Measurements from ENCODE around the gene KSR2. TPM values are rescaled to one million over a fixed set of nuclear protein-coding genes. Genes with fewer than 3 reads are reported as not detected.

The KSR2 gene
- 2.4 and 3.0 TPM in 2 replicates for polyA plus RNA-seq

GRCh38 chr12:117968826-117969659, at the start of gene KSR2:
Gene KSR2 (minus strand): TSS chr12:117968990. CDS start chr12:117968255, 735 bp downstream.

GRCh38 chr12:118016424-118017264, 47.9 kb upstream of the KSR2 start, which contains the start of gene RFC5:
Gene RFC5 (plus strand): TSS chr12:118016703. CDS start chr12:118016828, 125 bp downstream.

Other genes with a start within 250 kb of the KSR2 start
- gene RFC5, start 47.7 kb upstream of the KSR2 start, polyA plus RNA-seq = 5.0 and 6.5 TPM in 2 replicates
- 327 and 421 TPM in 2 replicates for gene WSB2, start 92.2 kb upstream of the KSR2 start, polyA plus RNA-seq
- 7.5 and 9.5 TPM in 2 replicates for gene VSIG10, start 135.0 kb upstream of the KSR2 start, polyA plus RNA-seq
- 1,525 and 1,751 TPM in 2 replicates for gene PEBP1, start 167.1 kb upstream of the KSR2 start, polyA plus RNA-seq

All from Purkinje cell (primary cell).